H1 (cell line): ENCODE data around the gene MAP1A.

Source experiments
- ATF2 ChIP-seq: IDR thresholded peaks from 2 replicates; pipeline ENCODE4 v1.6.1; 2012; ENCODE audit warnings: low read length, inconsistent platforms
- CTCF ChIP-seq, 3 experiments: IDR thresholded peaks; 1 replicate in 2 of 3; 2 replicates in 1 of 3; pipeline versions ENCODE4 v1.5.1 to v1.6.1; 2011; ENCODE audit warnings: low read length in 3 of 3, mild to moderate bottlenecking in 3 of 3, inconsistent platforms in 2 of 3, low read depth in 1 of 3, moderate library complexity in 1 of 3; ENCODE audit not compliant: insufficient read depth in 1 of 3; ENCODE audit errors: control extremely low read depth in 1 of 3
- EZH2 ChIP-seq: fragments of 200-600 bp; sonication (generic); IDR thresholded peaks from 2 replicates; pipeline ENCODE4 v1.7.1; 2012; ENCODE audit warnings: low read depth, mild to moderate bottlenecking, moderate library complexity, low read length, inconsistent platforms; ENCODE audit not compliant: severe bottlenecking
- FOSL1 ChIP-seq: IDR thresholded peaks from 2 replicates; pipeline ENCODE4 v1.6.1; 2011; ENCODE audit warnings: mild to moderate bottlenecking, low read depth, low read length, moderate library complexity; ENCODE audit not compliant: insufficient read depth
- JUN ChIP-seq: IDR thresholded peaks from 2 replicates; pipeline ENCODE4 v1.6.1; 2011; ENCODE audit warnings: low read depth, mild to moderate bottlenecking, improper control_type of control experiment, low read length
- POLR2A ChIP-seq, 2 experiments: IDR thresholded peaks; 1 replicate in 1 of 2; 2 replicates in 1 of 2; pipeline ENCODE4 v1.6.1; 2011; ENCODE audit warnings: low read depth in 2 of 2, low read length in 2 of 2, mild to moderate bottlenecking in 2 of 2; ENCODE audit errors: control extremely low read depth in 1 of 2
- RAD21 ChIP-seq, 2 experiments: IDR thresholded peaks in 1 of 2; conservative IDR thresholded peaks in 1 of 2; 2 replicates each; pipeline ENCODE4 v1.6.1; 2011; ENCODE audit warnings: low read depth in 2 of 2, low read length in 2 of 2, improper control_type of control experiment in 1 of 2, inconsistent platforms in 1 of 2, mild to moderate bottlenecking in 1 of 2, moderate library complexity in 1 of 2
- RFX5 ChIP-seq: IDR thresholded peaks from 2 replicates; pipeline ENCODE4 v1.6.1; 2011; ENCODE audit warnings: low read depth, low read length, improper control_type of control experiment, borderline replicate concordance
- SP2 ChIP-seq: IDR thresholded peaks from 2 replicates; pipeline ENCODE4 v1.6.1; 2012; ENCODE audit warnings: mild to moderate bottlenecking, low read length, inconsistent platforms
- SUZ12 ChIP-seq: fragments of 200-600 bp; sonication (generic); IDR thresholded peaks from 2 replicates; pipeline ENCODE4 v1.6.1; 2012; ENCODE audit warnings: mild to moderate bottlenecking, inconsistent platforms, low read length, moderate library complexity, mixed read lengths
- TAF1 ChIP-seq: IDR thresholded peaks from 2 replicates; pipeline ENCODE4 v1.6.1; 2011; ENCODE audit warnings: mild to moderate bottlenecking, low read depth, low read length
- TCF12 ChIP-seq: IDR thresholded peaks from 2 replicates; pipeline ENCODE4 v1.6.1; 2011; ENCODE audit warnings: low read depth, mild to moderate bottlenecking, low read length
- TF ChIP-seq, protein P1 (sequence below): IDR thresholded peaks from 2 replicates; pipeline ENCODE4 v1.6.1; 2012; ENCODE audit warnings: inconsistent platforms
- TF ChIP-seq, protein P2 (sequence below): IDR thresholded peaks from 2 replicates; pipeline ENCODE4 v1.6.1; 2011; ENCODE audit warnings: low read length, improper control_type of control experiment

DNA sequence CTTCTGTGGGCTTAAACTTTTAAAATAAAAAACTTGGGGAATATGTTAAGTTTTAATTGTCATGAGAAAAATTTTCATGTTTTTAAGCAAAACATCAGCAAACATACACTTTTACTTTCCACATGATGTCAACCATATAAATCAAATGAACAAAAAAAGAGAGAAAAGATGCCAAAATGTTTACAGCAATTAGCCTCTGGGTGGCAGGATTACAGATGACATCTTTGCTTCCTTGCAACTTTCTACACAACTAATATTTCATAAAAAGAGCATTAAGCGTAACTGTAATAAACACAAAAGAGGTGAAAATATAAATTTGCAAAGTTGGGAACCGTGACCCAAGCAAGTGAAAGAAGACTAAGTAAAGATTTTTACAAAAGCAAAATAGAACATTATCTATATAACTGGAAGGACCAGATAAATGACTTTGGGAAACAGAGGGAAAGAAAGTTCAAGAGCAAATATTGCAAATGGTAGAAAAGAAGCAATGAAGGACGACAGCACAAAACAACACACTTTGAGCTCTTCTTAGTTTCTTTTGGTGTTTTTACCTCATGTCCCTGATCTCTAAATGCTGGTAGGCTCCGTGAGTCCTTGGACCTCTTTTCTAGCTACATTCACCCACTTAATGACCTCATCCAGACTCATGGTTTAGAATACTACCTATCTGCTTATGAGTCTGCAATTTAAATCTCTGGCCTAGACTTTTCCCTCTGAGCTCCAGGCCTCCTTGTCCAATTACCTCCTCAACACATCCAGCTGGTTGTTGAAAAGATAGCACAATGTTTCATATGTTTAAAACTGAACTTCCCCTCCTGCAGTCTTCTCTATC lies 33.9 kb upstream of the MAP1A start:
- TF ChIP-seq CTCF (IDR thresholded peaks at IDR 0.05; ENCODE audit: control extremely low read depth in 1 of 3, insufficient read depth in 1 of 3, low read depth in 1 of 3, low read length in 3 of 3) (no peak), TAF1 (no peak), RAD21 (IDR thresholded peaks at IDR 0.05 in 1 of 2, conservative IDR thresholded peaks at IDR 0.05 in 1 of 2; ENCODE audit: low read depth in 2 of 2, low read length in 2 of 2) (peak in 1 of 2 experiments; percentile 15; a peak in 1 of 4 replicates), JUN (no peak), RFX5 (no peak), SUZ12 (no peak), POLR2A (IDR thresholded peaks at IDR 0.05; ENCODE audit: control extremely low read depth in 1 of 2, low read depth in 2 of 2, low read length in 2 of 2) (no peak), EZH2 (no peak), ATF2 (no peak), FOSL1 (no peak), TCF12 (no peak), SP2 (no peak)
- TF ChIP-seq, protein P1, sequence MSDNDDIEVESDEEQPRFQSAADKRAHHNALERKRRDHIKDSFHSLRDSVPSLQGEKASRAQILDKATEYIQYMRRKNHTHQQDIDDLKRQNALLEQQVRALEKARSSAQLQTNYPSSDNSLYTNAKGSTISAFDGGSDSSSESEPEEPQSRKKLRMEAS: no peak
- TF ChIP-seq, protein P2, sequence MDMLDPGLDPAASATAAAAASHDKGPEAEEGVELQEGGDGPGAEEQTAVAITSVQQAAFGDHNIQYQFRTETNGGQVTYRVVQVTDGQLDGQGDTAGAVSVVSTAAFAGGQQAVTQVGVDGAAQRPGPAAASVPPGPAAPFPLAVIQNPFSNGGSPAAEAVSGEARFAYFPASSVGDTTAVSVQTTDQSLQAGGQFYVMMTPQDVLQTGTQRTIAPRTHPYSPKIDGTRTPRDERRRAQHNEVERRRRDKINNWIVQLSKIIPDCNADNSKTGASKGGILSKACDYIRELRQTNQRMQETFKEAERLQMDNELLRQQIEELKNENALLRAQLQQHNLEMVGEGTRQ: no peak
